ENCODE measurements around the gene DPP4. TPM values are rescaled to one million over a fixed set of nuclear protein-coding genes. Genes with fewer than 3 reads are reported as not detected.

DPP4 gene
- total and polyA plus RNA-seq, 4 donors: 7.2 to 51.6 (median 21.3) TPM

DNA sequence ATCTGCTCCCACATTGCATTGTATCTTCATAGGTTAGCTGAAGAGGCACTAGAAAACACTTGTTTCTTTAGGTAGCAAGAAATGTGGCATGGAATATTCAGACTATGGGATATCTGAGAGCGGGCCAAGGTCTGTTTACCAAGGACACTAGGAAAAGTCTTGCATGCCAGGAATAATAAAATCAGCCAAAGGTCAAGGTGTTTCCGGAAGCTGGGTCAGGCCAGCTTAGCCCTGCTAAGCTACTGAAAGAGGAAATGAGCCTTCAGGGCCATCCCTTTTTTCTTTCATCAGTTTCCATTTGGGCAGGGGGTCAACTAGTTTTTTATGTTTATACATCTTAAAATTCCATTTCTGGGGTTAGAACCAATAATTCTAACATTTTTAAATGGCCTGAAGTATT is 101.1 kb downstream of the DPP4 start:
- TF ChIP-seq, protein P1, sequence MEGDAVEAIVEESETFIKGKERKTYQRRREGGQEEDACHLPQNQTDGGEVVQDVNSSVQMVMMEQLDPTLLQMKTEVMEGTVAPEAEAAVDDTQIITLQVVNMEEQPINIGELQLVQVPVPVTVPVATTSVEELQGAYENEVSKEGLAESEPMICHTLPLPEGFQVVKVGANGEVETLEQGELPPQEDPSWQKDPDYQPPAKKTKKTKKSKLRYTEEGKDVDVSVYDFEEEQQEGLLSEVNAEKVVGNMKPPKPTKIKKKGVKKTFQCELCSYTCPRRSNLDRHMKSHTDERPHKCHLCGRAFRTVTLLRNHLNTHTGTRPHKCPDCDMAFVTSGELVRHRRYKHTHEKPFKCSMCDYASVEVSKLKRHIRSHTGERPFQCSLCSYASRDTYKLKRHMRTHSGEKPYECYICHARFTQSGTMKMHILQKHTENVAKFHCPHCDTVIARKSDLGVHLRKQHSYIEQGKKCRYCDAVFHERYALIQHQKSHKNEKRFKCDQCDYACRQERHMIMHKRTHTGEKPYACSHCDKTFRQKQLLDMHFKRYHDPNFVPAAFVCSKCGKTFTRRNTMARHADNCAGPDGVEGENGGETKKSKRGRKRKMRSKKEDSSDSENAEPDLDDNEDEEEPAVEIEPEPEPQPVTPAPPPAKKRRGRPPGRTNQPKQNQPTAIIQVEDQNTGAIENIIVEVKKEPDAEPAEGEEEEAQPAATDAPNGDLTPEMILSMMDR (IDR thresholded peaks at IDR 0.05; ENCODE audit: control extremely low read depth, extremely low read depth): no peak
- no peaks in the 10 kb centered on the region for H3K4me1 ChIP-seq (ENCODE audit: control insufficient read depth in 5 of 5, insufficient read depth in 5 of 5, low read length in 5 of 5)
- ATAC-seq (ENCODE audit: insufficient read depth, low FRiP score): no peak
- no peaks in the 10 kb centered on the region for H3K36me3 ChIP-seq (ENCODE audit: control insufficient read depth in 4 of 4, insufficient read depth in 4 of 4, low read length in 4 of 4)
- H3K4me3 ChIP-seq: no peak overlapping the region
- WGBS, 2 donors: 68 to 80% methylated on average over 2 of the region's 2 CpGs
- no peak overlapping the region for H3K27ac ChIP-seq (ENCODE audit: low read depth in 1 of 2, low read length in 1 of 2)
- DNase-seq: no peak
- no peaks in the 10 kb centered on the region for H3K27me3 ChIP-seq (ENCODE audit: control insufficient read depth in 3 of 3, insufficient read depth in 3 of 3, low read length in 2 of 3)
- no peak overlapping the region for H3K9ac ChIP-seq (ENCODE audit: insufficient read depth in 1 of 2, low read length in 2 of 2)
- no peaks in the 10 kb centered on the region for H3K9me3 ChIP-seq (ENCODE audit: control insufficient read depth in 4 of 4, insufficient read depth in 3 of 4, low read length in 3 of 4)

DNA sequence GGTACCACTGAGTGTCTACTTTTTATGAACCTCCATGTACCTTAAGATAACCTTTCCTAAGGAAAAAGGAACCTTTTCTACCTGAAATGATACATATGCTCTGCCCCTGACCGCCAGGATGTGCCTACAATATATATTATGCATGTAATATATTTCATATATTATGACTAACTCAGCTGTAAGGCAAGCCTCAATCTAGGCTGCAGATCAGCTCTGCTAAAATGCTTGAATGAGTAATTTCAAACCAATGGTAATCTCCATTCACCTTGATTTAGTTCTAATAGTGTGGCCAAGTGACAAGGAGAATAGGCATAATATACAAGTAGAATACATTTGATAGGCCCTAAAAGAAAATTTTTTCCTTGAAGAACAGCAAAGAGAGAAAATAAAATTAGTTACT is 101.8 kb downstream of the DPP4 start:
- no peak for ATAC-seq (ENCODE audit: insufficient read depth, low FRiP score)

DNA sequence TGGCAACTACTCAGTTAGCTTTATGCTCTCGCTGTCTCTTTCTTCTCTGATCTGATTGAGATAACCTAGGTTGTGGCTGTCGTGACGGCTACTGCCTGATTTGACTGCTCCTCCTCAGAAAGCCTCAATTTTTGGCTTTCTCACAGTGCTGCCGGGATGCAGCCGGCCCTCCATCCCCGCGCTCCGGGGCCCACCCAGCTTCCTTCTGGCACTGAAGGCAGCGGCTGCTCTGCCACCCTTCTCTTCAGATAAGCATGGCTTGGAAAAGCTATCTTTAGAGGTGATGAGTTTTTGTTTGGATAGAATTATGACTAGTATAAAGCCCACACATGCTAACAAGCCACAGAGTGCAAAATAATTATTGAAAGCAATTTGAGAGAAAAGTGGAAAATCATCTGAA is 102.5 kb downstream of the DPP4 start:
- Histone ChIP-seq H3K9ac (ENCODE audit: insufficient read depth in 1 of 2, low read length in 2 of 2) (no peak overlapping the region), H3K9me3 (ENCODE audit: control insufficient read depth in 4 of 4, insufficient read depth in 3 of 4, low read length in 3 of 4) (peaks cover 0 to 2% (median 0%) of the 10 kb centered on the region in 4 donors), H3K36me3 (ENCODE audit: control insufficient read depth in 4 of 4, insufficient read depth in 4 of 4, low read length in 4 of 4) (no peaks in the 10 kb centered on the region), H3K27ac (ENCODE audit: low read depth in 1 of 2, low read length in 1 of 2) (no peak overlapping the region), H3K27me3 (ENCODE audit: control insufficient read depth in 3 of 3, insufficient read depth in 3 of 3, low read length in 2 of 3) (no peaks in the 10 kb centered on the region), H3K4me3 (no peak overlapping the region), H3K4me1 (ENCODE audit: control insufficient read depth in 5 of 5, insufficient read depth in 5 of 5, low read length in 5 of 5) (no peaks in the 10 kb centered on the region)
- 84 to 92% methylated on average over 9 of the region's 9 CpGs for WGBS, 2 donors
- no peak for ATAC-seq (ENCODE audit: insufficient read depth, low FRiP score)
- TF ChIP-seq, protein P1 (IDR thresholded peaks at IDR 0.05; ENCODE audit: control extremely low read depth, extremely low read depth): no peak
- no peak for DNase-seq

More for the DNA sequence above, 101.8 kb downstream of the DPP4 start:
- no peak overlapping the region for H3K4me3 ChIP-seq
- H3K36me3 ChIP-seq (ENCODE audit: control insufficient read depth in 4 of 4, insufficient read depth in 4 of 4, low read length in 4 of 4): no peaks in the 10 kb centered on the region
- DNase-seq: no peak
- H3K9me3 ChIP-seq (ENCODE audit: control insufficient read depth in 4 of 4, insufficient read depth in 3 of 4, low read length in 3 of 4): no peaks in the 10 kb centered on the region
- H3K27ac ChIP-seq (ENCODE audit: low read depth in 1 of 2, low read length in 1 of 2): no peak overlapping the region
- H3K4me1 ChIP-seq (ENCODE audit: control insufficient read depth in 5 of 5, insufficient read depth in 5 of 5, low read length in 5 of 5): no peaks in the 10 kb centered on the region
- H3K9ac ChIP-seq (ENCODE audit: insufficient read depth in 1 of 2, low read length in 2 of 2): no peak overlapping the region
- TF ChIP-seq, protein P1 (IDR thresholded peaks at IDR 0.05; ENCODE audit: control extremely low read depth, extremely low read depth): no peak
- 96 to 97% methylated on average over 1 of the region's 1 CpG for WGBS, 2 donors
- no peaks in the 10 kb centered on the region for H3K27me3 ChIP-seq (ENCODE audit: control insufficient read depth in 3 of 3, insufficient read depth in 3 of 3, low read length in 2 of 3)

DNA sequence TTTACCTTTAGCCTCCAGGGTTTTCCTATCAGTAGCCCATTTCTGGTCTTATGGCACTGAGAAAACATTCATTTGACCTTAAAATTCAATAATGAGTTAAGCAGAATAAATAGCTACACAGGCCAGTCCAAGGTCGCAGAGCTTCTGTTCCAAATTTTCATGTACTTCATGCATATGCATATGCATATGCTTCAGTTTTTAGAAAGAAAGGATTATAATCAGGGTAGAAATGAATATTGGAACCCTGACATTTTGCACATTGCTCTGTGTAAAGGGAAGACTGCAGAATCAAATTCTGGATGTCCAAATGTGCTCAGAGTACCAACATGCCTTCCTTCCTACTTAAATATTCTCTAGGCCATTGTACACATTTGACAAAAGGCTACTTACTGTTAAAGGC is 104.9 kb downstream of the DPP4 start:
- no peaks in the 10 kb centered on the region for H3K4me1 ChIP-seq (ENCODE audit: control insufficient read depth in 5 of 5, insufficient read depth in 5 of 5, low read length in 5 of 5)
- H3K4me3 ChIP-seq: no peak overlapping the region
- no peaks in the 10 kb centered on the region for H3K36me3 ChIP-seq (ENCODE audit: control insufficient read depth in 4 of 4, insufficient read depth in 4 of 4, low read length in 4 of 4)
- DNase-seq (no peak), ATAC-seq (ENCODE audit: insufficient read depth, low FRiP score) (no peak)
- H3K27ac ChIP-seq (ENCODE audit: low read depth in 1 of 2, low read length in 1 of 2): no peak overlapping the region
- 93 to 95% methylated on average over 1 of the region's 1 CpG for WGBS, 2 donors
- TF ChIP-seq, protein P1 (IDR thresholded peaks at IDR 0.05; ENCODE audit: control extremely low read depth, extremely low read depth): no peak
- peaks cover 0 to 2% (median 0%) of the 10 kb centered on the region in 4 donors for H3K9me3 ChIP-seq (ENCODE audit: control insufficient read depth in 4 of 4, insufficient read depth in 3 of 4, low read length in 3 of 4)
- no peaks in the 10 kb centered on the region for H3K27me3 ChIP-seq (ENCODE audit: control insufficient read depth in 3 of 3, insufficient read depth in 3 of 3, low read length in 2 of 3)
- H3K9ac ChIP-seq (ENCODE audit: insufficient read depth in 1 of 2, low read length in 2 of 2): no peak overlapping the region

All from lung (tissue), 12 donors.